GM19324 (cell line): ENCODE data around the gene PID1.

Source experiments
- ATAC-seq: cut with Tn5 transposase; IDR thresholded peaks from one replicate; pipeline ENCODE4 v1.9.1; 2021; ENCODE audit warnings: mild to moderate bottlenecking, moderate library complexity; ENCODE audit not compliant: unreplicated experiment, low FRiP score

PID1 gene

GRCh38 chr2:229130522-229130921 lies 140.6 kb downstream of the PID1 start:
- ATAC-seq: no peak

- no peak for ATAC-seq
Measured at GRCh38 chr2:229129738-229130371, 141.2 kb downstream of the PID1 start.

GRCh38 chr2:229127471-229127870 lies 143.6 kb downstream of the PID1 start:
- ATAC-seq: no peak

- ATAC-seq: no peak
Measured at GRCh38 chr2:229126066-229126465, 145.0 kb downstream of the PID1 start.

GRCh38 chr2:229124136-229124535 lies 147.0 kb downstream of the PID1 start:
- no peak for ATAC-seq

- no peak for ATAC-seq
Measured at GRCh38 chr2:229118927-229119326, 152.2 kb downstream of the PID1 start.

GRCh38 chr2:229118336-229118735 lies 152.8 kb downstream of the PID1 start:
- ATAC-seq: no peak

GRCh38 chr2:229111744-229112143 lies 159.3 kb downstream of the PID1 start:
- no peak for ATAC-seq

GRCh38 chr2:229109195-229109594 lies 161.9 kb downstream of the PID1 start:
- ATAC-seq: no peak

GRCh38 chr2:229107601-229108000 lies 163.5 kb downstream of the PID1 start:
- no peak for ATAC-seq

- ATAC-seq: no peak
Measured at GRCh38 chr2:229104974-229105387, 166.1 kb downstream of the PID1 start.

GRCh38 chr2:229104025-229104424 lies 167.1 kb downstream of the PID1 start:
- ATAC-seq: no peak

- no peak for ATAC-seq
Measured at GRCh38 chr2:229101314-229101713, 169.8 kb downstream of the PID1 start.

GRCh38 chr2:229099231-229099630 lies 171.9 kb downstream of the PID1 start:
- no peak for ATAC-seq

GRCh38 chr2:229098801-229099200 lies 172.3 kb downstream of the PID1 start:
- ATAC-seq: no peak

- ATAC-seq: no peak
Measured at GRCh38 chr2:229096409-229097066, 174.5 kb downstream of the PID1 start.

- no peak for ATAC-seq
Measured at GRCh38 chr2:229095472-229095871, 175.6 kb downstream of the PID1 start.

- ATAC-seq: no peak
Measured at GRCh38 chr2:229090225-229090624, 180.9 kb downstream of the PID1 start.

GRCh38 chr2:229089776-229090175 lies 181.3 kb downstream of the PID1 start:
- ATAC-seq: no peak

- ATAC-seq: no peak
Measured at GRCh38 chr2:229088966-229089700, 182.0 kb downstream of the PID1 start.

GRCh38 chr2:229088517-229088913 lies 182.6 kb downstream of the PID1 start:
- ATAC-seq: no peak
